Omental fat pad (tissue), 4 donors: ENCODE measurements around the gene ABCC3. TPM values are rescaled to one million over a fixed set of nuclear protein-coding genes. Genes with fewer than 3 reads are reported as not detected.
"Not testable (repeated sequence)": the region's sequence is repeated elsewhere in the genome, so short reads cannot be mapped to it uniquely, and the experiment has no call there.

Experiments used
- ATAC-seq: fragments of 150-250 bp; one replicate; pipeline ENCODE4 v1.9.1; 2016; ENCODE audit warnings: mild to moderate bottlenecking, moderate library complexity; ENCODE audit not compliant: low FRiP score
- DNase-seq: peaks from one replicate; pipeline ENCODE4 v3.0.0-alpha.2; 2019; ENCODE audit warnings: low spot score
- total RNA-seq, 4 donors: library from RNA; depleted of rRNA; stranded (reverse); fragments of >200 nt; gene quantifications; one replicate each; pipeline ENCODE4 v1.1.0, GENCODE V29; 2016
- TF ChIP-seq, protein P1 (sequence below), 3 donors: fragments of 450-650 bp; IDR thresholded peaks; one replicate each; pipeline ENCODE4 v1.5.1; 2016 to 2017; ENCODE audit warnings: antibody characterized with exemption in 3 of 3, mild to moderate bottlenecking in 3 of 3, moderate library complexity in 2 of 3

The ABCC3 gene
- total RNA-seq, 4 donors from 2014 or later, result 2.8 to 19.9 (median 11.1) TPM

DNA sequence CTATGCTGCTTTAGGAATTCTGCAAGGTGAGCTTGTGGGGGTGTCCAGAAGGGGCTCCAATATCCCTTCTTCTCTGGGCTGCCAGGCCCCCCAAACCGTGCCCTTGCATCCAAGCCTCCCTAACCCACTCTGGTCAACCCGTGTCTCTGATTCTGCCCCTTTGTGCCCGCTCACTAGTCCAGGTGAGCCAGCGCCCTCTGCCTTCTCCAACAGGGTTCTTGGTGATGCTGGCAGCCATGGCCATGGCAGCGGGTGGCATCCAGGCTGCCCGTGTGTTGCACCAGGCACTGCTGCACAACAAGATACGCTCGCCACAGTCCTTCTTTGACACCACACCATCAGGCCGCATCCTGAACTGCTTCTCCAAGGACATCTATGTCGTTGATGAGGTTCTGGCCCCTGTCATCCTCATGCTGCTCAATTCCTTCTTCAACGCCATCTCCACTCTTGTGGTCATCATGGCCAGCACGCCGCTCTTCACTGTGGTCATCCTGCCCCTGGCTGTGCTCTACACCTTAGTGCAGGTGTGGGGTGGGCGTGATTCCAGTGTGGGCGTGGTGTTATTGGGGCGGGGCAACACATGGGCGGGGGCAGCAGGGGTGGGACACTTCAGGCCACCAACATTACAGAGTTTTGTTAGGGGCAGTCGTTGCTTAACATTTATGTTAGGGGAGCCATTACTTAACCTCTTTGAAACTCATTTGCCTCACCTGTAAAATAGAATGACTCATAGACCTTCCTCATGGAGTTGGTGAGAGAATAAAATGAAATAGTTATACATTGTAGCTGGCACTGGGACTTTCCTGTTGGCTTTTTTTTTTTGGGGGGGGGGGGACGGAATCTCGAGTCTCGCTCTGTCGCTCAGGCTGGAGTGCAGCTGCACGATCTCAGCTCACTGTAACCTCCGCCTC lies 41.6 kb downstream of the ABCC3 start:
- no peak for ATAC-seq
- TF ChIP-seq, protein P1, sequence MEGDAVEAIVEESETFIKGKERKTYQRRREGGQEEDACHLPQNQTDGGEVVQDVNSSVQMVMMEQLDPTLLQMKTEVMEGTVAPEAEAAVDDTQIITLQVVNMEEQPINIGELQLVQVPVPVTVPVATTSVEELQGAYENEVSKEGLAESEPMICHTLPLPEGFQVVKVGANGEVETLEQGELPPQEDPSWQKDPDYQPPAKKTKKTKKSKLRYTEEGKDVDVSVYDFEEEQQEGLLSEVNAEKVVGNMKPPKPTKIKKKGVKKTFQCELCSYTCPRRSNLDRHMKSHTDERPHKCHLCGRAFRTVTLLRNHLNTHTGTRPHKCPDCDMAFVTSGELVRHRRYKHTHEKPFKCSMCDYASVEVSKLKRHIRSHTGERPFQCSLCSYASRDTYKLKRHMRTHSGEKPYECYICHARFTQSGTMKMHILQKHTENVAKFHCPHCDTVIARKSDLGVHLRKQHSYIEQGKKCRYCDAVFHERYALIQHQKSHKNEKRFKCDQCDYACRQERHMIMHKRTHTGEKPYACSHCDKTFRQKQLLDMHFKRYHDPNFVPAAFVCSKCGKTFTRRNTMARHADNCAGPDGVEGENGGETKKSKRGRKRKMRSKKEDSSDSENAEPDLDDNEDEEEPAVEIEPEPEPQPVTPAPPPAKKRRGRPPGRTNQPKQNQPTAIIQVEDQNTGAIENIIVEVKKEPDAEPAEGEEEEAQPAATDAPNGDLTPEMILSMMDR (IDR thresholded peaks at IDR 0.05), result no peak
- peak; percentile 8 for DNase-seq

DNA sequence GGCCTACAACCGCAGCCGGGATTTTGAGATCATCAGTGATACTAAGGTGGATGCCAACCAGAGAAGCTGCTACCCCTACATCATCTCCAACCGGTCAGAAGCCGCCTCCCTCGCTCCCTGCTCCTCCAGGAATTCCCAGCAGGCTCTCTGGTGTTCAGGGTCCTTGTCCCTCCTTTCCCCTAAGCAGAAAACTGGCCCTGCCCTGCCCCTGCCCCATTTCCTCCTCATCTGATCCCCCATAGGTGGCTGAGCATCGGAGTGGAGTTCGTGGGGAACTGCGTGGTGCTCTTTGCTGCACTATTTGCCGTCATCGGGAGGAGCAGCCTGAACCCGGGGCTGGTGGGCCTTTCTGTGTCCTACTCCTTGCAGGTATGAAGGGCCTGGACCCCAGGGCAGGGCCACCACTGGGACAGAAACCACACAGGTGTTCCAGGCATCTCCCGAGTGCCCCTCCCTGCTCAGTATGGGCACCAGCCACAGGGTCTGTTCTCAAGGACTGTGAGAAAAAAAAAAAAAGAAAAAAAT lies 43.2 kb downstream of the ABCC3 start:
- TF ChIP-seq, protein P1 (IDR thresholded peaks at IDR 0.05), result no peak
- DNase-seq (no peak), ATAC-seq (no peak)

DNA sequence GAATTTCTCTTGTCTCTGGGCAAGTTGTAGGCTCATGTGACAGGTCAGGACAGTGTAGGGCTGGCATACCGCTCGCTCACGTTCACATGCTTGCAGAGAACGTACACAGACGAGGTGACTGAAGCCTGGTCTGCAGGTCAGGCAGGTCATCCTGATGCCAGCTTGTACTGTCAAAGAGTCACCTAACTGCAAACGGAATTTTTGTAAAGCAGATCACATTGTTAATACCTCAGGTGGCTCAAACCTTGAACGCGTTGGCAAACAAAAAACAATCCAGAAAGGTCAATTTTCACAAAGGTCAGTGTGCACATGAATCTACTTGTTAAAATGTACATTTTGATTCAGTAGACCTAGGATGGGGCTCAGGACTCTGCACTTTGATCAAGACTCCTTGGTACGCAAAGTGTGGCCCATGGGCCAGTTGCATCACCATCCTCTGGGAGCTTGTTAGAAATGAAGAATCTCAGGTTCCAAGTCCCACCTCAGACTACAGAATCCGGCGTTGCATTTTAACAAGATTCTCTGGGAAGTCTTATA lies 44.4 kb downstream of the ABCC3 start:
- DNase-seq, result no peak
- TF ChIP-seq, protein P1 (IDR thresholded peaks at IDR 0.05), result no peak
- no peak for ATAC-seq

DNA sequence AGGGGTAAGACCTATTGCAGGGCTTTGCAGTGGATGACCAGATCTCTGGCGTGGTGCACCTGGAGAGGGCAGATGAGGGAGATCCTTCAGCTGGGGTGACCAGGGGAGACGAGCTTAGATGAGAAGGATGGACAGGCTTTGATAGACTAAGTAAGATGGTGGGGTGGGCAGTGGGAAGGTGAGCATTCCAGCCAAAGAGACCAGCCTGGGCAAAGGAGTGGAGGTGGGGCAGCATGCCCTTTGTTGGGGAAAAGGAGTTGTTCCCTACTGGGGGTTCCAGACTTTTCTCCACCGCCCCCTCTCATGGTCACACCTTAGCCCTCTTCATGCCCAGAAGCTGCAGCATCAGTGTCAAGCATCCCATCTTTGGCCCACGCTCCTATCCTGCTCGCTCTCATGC lies 45.4 kb downstream of the ABCC3 start:
- TF ChIP-seq, protein P1 (IDR thresholded peaks at IDR 0.05), result no peak
- ATAC-seq (peak; percentile 8), DNase-seq (no peak)

DNA sequence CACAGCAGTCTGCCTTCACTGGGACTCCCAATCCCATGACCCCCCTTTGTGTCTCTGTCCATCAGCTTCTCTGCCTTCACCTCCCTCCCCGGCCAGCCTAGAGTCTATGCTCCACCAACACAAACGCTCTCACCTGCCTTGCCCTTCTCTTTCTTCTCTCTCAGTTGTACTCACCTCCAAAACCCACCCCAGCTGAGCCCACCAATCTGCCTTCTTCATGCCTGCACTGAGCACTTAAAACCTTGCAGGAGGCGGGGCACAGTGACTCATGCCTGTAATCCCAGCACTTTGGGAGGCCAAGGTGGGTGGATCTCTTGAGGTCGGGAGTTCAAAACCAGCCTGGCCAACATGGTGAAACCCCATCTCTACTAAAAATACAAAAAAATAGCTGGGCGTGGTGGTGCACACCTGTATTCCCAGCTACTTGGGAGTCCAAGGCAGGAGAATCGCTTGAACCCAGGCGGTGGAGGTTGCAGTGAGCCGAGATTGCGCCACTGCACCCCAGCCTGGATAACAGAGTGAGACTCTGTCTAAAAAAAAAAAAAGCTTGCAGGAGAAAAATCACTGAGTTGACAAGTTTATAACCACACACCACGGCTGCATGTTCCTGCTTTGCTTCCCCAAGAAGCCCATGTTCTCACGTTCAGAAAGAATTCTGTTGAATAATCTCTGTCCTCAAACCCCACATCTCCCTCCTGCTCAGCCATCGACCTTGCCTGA lies 46.0 kb downstream of the ABCC3 start:
- not testable (repeated sequence) for ATAC-seq
- peak; percentile 17 for DNase-seq

DNA sequence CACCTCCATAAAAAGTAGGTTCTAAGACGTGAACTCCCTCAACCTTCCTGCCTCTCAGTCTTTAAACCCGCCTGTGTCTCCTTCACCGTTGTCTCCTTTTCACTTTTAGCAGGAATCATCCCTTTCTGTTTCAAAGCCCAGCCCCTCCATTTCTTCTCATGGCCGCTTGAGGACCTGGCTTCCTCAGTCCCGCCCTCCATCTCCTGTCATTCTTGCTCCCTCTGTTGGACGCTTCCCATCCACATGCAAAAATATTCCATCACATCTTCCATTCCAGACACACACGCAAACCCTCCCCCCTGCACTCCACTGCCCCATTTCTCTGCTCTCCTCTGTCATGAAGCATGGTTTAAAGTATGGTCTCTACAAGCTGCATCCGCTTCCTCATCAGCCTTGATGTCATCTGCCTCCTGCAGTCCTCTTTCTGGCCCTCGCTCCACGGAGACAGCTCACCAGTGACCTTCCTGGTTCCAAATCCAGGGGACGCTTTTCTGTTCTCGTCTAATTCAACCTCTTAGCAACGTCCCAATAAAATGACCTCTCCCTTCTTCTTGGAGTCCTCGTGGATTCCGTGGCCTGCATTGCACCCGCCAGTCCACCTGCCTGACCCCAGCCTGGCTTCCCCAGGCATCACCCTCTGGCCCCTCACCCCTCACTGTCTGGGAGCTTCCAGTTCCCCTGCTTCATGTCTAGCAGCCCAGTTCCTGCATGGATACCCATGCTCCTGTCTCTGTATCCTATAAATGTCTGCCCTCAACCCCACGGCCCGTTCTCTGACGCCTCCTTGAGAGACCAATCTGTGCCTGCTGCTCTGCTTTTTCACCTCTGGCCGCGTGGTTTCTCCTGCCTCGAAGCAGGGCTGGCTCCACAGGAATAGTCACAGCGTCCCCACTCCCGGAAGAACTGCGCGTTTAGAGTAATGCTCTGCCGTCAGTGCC lies 46.9 kb downstream of the ABCC3 start:
- ATAC-seq (peak; percentile 45), DNase-seq (no peak)
- TF ChIP-seq, protein P1 (IDR thresholded peaks at IDR 0.05), result peak in 1 of 3 donors; percentile 6
